GM19438 (cell line): Measurements from ENCODE around the gene FOXP2.
"Not testable (repeated sequence)": the region's sequence is repeated elsewhere in the genome, so short reads cannot be mapped to it uniquely, and the experiment has no call there.

Experiments
- ATAC-seq: cut with Tn5 transposase; IDR thresholded peaks from one replicate; pipeline ENCODE4 v1.9.1; 2021; ENCODE audit warnings: low read depth; ENCODE audit not compliant: unreplicated experiment

FOXP2 gene

GRCh38 chr7:114488696-114489095 is 74.1 kb downstream of the FOXP2 start:
- ATAC-seq: no peak

DNA sequence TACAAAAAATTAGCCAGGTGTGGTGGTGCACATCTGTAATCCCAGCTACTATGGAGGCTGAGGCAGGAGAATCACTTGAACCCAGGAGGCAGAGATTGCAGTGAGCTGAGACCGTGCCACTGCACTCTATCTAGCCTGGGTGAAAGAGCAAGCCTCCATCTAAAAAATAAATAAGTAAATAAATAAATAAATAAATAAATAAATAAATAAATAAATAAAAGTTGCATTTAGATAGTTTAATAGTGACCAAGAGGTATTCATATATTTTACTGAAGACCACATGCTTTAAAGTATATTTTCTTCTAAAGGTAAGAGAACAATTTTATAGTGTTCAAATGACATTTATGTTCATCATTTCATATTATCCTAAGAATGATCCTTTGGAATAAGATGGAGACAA is 82.9 kb downstream of the FOXP2 start:
- not testable (repeated sequence) for ATAC-seq

DNA sequence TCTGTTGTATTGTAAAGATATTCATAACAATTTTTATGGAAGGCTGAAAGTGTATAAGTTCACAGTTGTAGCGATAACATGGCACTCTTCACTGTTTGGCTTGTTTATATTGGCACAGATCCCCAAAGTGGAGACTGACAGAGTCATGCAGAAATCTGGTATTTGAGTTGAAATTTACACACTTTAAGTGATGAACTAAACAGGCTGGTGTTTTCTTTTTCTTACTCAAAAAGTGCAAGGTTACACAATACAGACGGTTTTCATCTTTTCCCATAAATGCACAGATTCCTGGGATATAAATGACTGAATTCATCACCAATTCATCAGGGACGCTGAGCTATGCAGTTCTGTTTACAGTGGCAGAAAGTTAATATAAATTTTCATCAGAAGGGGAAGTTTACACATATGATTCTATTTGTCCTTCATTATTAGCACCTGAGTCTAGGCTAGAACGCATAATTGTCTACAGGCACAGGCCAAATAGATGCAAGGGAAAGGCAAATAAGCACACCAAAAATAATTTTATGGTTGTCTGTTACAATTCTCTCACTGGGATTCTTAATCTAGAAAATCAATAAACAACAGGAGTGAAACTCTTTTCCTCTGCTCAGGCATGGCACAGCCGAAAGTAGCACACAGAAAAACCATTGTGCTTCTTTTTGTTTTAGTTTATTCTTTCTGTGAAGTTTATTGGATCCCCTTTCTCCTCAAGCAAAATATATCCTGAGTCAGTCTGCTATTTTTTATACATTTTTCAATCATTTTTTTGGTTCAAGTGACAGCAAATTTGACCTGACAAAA is 88.0 kb downstream of the FOXP2 start:
- no peak for ATAC-seq

- no peak for ATAC-seq
Observed at GRCh38 chr7:114504586-114504985, 90.0 kb downstream of the FOXP2 start.

DNA sequence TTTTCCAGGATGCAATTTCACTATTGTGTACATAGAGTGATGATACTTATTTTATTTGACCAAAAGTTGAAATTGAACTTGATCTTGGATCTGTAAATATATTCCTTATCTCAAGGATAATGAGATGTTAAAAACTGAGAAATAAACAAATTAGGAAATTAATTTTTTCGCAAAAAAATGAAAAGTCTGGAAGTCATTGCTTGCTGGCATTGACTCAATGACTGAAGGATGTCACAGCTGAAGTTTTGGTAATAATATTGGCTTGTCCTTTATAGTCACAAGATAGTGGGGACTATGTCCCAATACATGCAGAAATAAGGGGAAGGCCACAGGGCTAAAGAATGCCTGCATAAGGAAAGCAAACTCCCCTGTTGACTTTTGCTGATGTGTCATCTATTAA is 92.8 kb downstream of the FOXP2 start:
- no peak for ATAC-seq

- no peak for ATAC-seq
Observed at GRCh38 chr7:114508086-114508485, 93.5 kb downstream of the FOXP2 start.

- ATAC-seq: not testable (repeated sequence)
Observed at GRCh38 chr7:114510824-114511223, 96.2 kb downstream of the FOXP2 start.

DNA sequence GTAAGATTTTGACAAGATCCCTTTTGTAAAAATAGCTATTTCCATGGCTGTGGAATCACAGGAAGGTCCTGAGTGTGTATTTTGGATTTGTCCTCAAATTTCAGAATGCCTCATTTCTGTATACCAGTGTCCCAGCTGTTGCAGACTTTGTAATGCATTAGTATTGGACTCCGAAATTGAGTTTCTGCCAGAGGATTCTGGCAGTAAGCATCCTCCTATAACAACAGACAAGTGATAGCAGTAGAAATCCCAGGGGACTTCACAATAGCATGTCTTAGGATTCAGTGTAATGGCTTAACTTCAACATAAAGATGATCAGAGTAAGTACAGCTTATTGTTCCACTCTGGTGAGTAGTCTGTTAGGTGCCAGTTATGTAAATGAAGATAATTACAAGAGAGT is 104.6 kb downstream of the FOXP2 start:
- ATAC-seq: no peak

DNA sequence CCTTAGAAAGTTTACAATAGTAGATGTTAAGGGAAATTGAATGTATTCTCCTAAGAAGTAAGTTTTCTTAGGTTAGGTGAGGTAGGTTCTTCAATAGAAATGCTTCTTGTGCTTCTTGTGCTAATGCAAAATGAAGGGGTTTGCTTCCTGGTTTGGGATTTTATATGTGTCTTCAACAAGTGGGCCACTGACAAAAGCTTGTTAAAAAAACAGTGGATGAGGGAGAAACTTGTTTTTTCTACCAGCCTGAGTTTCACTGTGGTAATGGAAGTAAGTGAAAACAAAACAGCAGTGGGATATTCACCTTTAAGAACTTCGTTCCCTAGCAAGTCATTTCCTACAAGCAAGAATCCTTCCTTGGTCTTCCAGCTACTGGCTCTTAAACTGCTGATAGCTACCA is 107.5 kb downstream of the FOXP2 start:
- ATAC-seq: no peak

GRCh38 chr7:114527589-114527988 is 113.0 kb downstream of the FOXP2 start:
- ATAC-seq: no peak

GRCh38 chr7:114530057-114530611 is 115.5 kb downstream of the FOXP2 start:
- no peak for ATAC-seq

DNA sequence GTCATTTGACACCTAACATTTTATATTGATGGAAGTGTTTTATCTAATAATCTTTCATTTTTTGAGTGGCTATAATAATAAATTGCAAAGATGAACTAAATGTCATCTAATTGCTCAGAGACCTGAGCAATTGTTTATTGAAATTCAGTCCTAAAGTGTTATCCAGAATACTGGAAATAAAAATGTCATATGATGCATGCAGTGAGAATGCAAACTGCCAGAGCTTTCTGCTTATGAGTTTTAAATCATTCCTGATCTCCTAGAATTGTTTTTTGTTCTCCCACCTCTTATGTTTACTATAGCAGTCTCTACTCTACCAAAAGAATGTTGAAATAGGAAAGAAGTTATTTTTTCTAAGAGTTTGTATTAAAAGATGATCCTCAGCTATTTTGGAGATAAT is 116.7 kb downstream of the FOXP2 start:
- no peak for ATAC-seq

DNA sequence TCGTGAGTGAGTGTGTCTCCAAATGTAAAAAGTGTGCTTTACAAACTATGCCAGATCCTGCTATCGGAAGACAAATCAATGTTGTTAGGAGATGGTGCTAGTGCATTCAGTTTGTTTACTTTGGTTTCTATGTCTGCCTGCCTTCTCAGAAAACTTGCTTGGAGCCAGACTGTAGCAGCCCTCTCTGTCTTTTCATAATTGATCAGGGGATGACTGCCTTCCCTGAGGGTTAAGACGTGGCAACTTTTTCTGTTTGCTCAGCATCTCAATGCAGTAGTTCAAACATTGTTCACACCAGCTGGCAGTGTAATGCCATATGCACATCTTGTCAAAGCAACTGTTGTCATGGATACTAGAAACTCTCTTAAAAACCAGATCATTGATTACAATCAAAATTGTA is 118.5 kb downstream of the FOXP2 start:
- ATAC-seq: no peak

- no peak for ATAC-seq
Observed at GRCh38 chr7:114534953-114535352, 120.3 kb downstream of the FOXP2 start.

- no peak for ATAC-seq
Observed at GRCh38 chr7:114539575-114539974, 125.0 kb downstream of the FOXP2 start.

GRCh38 chr7:114540291-114540690 is 125.7 kb downstream of the FOXP2 start:
- no peak for ATAC-seq

- ATAC-seq: not testable (repeated sequence)
Observed at GRCh38 chr7:114547346-114547745, 132.7 kb downstream of the FOXP2 start.

- ATAC-seq: no peak
Observed at GRCh38 chr7:114548081-114548980, 133.7 kb downstream of the FOXP2 start.

DNA sequence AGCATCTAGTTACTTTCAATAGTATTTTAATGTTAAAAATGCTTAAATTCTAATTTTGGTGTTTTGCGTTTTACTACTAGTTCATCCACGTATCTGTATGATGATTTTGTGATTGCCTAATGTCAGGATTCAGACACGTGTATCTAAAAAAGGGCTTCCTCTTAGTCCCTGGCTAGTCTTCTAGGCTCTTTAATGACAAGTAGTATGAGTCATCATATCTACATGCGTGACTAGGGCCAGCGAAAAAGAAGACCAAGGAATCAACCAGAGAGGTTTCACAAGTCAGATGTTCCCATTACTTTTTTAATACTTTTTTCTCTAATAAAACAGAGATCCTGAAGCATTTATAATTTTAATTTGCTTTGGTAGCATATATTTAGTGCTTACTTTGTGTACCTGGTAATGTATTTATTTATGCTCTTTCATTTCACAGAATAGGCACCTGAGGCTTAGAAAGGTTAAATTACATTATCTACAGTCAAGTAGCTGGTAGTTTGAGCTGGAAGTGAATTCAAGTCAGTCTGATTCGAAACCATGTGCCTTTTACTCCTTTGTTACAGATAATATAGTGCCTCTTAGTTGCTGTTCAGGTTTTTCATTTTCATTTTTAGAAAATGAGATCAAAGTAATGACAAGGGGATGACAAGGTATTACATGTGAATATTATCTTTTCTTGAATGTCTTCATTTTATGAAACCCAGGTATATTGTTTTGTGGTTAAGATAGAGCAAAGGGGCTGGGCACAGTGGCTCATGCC is 140.3 kb downstream of the FOXP2 start:
- peak; percentile 72 for ATAC-seq

DNA sequence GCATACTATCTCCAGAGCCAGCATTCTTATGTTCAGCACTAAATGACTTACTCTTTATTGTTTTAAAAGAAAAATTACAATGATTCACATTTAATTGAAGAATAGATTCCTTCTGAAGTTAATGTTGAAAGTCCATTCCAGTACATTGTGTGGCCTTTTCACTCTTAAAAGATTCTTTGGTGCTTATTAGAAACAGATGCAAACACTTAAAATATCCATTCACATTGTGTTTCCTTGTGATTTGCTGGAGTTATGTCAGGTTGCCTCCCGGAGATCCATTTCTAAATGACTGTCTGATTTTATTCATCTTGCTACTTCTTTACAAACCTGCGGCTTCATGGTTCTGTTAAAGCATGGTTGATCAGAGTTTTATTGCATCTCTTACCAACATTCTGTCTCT is 152.8 kb downstream of the FOXP2 start:
- no peak for ATAC-seq

DNA sequence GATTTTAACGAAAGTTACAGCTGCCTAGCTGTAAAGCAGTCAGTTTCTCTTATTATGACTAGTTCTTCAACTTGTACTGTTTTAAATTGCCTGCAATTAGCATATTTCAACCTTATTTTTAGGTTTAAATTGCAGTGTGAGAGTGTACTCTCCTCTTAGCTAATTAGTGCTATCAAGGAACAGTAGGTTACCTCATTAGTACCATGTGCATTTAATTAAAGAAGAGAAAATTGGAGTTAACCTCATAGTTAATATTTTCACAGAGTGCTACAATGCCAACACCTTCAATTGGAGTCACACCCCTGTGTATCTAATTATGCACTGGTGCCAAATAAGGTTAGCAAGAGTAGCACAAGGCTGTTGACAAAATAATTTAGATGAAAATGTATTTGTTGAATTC is 154.6 kb downstream of the FOXP2 start:
- ATAC-seq: no peak
